A549 treated with AZD9567 at 1 μM for 4 hours (cell line): ENCODE data around the gene USB1. TPM values are rescaled to one million over a fixed set of nuclear protein-coding genes. Genes with fewer than 3 reads are reported as not detected.

Source experiments
- total RNA-seq: library from RNA; stranded (reverse); fragments of 200-300 nt; extraction: Qiagen RNA extraction; gene quantifications from 5 replicates; pipeline ENCODE4 v1.2.3, GENCODE V29; 2022; ENCODE audit not compliant: insufficient read depth

The USB1 gene, protein sequence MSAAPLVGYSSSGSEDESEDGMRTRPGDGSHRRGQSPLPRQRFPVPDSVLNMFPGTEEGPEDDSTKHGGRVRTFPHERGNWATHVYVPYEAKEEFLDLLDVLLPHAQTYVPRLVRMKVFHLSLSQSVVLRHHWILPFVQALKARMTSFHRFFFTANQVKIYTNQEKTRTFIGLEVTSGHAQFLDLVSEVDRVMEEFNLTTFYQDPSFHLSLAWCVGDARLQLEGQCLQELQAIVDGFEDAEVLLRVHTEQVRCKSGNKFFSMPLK
- 75.5 to 161 TPM (median 81.9 TPM) in 5 replicates for total RNA-seq

DNA sequence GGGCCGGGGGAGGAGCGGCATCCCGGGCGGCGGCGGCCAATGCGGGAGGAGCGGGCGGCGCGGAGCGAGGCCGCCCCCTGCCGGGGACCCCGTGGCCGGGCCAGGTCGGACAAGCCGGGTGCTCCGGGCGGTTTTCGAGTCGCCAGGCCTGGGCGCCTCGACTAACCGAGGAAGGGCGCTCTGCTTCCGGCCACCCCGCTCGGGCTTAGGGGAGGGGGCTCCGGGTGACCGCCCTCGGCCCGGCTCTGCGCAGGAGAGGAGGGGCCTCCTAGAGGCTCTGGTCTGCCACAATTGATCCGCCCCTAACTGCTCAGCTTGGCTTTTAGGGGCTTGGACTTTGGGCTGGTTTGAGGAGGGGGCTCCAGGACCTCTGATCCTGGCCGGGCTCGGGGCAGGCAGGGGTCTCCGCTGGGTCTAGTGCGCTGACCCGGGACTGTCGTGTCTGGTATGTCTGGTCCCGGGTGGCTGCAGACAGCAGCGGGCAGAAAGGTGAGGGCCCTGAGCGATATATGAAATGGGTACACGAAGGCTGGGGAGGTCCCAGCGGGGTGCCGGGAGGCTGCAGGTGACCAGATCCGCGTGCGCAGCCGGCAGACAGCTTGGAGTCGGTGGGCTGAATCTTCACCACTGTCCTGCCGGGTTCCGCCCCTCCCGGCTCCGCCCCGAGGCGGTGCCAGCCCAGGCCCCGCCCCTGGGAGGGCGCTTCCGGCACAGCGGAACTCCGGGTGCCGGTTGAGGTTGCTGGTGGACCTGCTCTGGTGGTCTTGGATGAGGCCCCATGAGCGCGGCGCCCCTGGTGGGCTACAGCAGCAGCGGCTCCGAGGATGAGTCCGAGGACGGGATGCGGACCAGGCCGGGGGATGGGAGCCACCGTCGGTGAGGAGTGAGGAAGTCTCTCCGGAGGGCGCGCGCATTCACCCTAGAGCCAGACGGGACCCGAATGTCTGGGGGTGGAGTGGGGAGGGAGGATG is at the start of gene USB1:
TSS of gene USB1 (plus strand) at position 702 of the 971 bp plus-strand sequence. CDS start at position 779, 77 bp downstream.

DNA sequence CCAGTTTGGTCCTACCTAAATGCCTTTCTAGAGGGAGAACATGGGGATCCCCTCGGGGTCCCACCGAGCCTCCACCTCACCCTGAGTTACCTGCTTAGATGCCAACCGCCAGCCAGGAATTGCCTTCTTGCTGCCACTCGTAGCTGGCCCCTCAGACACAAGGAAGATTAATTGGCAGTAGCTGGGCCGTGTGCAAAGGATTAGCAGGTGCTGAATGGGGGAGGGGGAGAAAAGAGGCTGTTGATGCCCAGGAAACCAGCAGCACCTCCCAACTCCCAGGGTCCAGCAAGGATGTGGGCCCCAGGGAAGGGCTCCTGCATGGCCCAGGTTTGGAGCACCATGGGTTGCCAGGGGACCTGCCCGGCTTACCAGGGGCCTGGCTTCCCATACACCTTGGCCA is 30.2 kb upstream of the USB1 start, which contains the start of gene CNGB1:
TSS of gene CNGB1 (minus strand) at position 159 of the 400 bp plus-strand sequence. CDS start 3,842 bp downstream, outside the sequence.

DNA sequence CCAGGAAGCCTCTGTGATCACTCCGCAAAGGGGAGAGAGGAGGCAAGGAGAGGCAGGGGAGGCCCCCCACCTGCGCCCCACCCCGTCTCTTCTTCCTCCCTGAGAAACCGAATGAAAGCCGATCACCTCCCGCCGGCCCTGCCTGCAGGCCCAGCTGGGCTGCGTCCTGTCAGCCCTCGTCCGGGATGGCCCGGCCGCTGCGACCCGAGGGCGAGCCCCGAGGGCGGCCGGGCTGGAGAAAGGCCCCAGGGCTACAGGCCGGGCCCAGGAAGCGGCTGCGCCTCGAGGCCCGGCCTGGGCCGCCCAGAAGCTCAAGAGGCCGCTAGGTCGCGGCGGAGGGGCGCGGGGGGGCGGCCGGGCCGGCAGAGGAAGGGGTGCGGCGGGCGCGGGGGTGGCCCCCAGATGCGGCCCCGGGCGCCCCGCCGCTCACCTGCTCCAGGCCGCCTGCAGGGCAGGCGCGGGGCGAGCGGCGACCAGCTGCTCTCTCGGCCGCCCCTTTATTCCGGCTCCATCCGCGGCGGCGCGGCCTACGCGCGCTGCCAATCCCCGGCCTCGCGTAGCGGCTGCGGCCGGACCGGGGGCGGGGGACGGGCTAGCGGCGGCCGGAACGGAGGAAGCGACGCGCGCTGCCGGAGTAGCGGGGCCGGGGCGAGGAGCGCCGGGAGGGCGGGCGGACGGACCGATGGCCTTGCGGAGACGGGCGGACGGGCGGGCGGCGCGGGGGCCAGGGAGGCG is 1.1 kb upstream of the USB1 start, which contains the start of gene ZNF319:
TSS of gene ZNF319 (minus strand) at position 702 of the 735 bp plus-strand sequence. CDS start 2,407 bp downstream, outside the sequence.

DNA sequence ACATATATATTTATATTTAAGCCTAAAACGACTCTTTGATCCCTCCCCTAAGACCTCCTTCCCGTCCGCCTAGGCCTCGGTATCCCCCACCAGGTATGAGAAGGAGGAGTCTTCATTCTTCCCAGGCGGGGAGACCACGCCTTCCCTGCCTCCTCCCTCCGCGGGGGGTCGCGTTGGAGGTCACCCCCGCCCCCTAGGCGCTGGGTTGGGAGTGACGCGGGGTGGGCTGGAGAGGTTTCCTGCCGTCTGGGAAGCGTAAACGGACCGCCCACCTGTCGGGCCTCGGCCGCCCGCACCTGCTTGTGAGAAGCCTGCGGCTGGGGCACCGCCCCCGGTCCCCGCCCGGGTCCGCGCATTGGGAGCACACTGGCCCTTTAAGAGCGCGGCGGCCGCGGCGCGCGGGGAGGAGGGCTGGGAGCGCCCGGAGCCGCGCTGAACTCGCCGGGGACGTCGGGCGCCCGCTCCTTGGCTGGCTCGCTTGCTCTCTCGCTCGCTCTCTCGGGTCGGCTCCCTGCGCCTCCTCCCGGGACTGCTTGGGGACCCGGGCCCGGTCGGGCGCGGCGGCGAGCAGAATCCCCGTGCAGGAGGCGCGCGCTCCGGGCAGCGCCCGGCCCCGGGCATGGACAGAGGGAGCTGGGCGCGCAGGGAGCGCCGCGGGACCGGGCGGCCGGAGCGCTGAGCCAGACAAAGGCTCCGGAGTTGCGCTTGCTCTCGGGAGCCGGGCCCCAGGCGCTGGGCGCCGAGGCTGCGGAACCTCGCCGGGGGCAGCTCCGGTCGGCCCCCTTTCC is 24.3 kb downstream of the USB1 start, which contains the start of gene MMP15:
TSS of gene MMP15 (plus strand) at position 404 of the 788 bp plus-strand sequence. CDS start 597 bp downstream, outside the sequence.

Other genes starting within 250 kb of the USB1 start
- gene KIFC3, start 198.9 kb upstream of the USB1 start, total RNA-seq, result 92.5 to 142 TPM (median 136 TPM) in 5 replicates
- 0.02 to 0.16 TPM (median 0.12 TPM) in 4 of 5 replicates, not detected in the other for gene CNGB1, start 30.3 kb upstream of the USB1 start, total RNA-seq
- 12.9 to 17.1 TPM (median 13.8 TPM) in 5 replicates for gene ZNF319, start 735 bp upstream of the USB1 start, total RNA-seq
- 22.4 to 40.1 TPM (median 37.5 TPM) in 5 replicates for gene MMP15, start 24.3 kb downstream of the USB1 start, total RNA-seq
- 49.8 to 60.7 TPM (median 58.8 TPM) in 5 replicates for gene CFAP20, start 128.0 kb downstream of the USB1 start, total RNA-seq
- gene CSNK2A2, start 196.7 kb downstream of the USB1 start, total RNA-seq, result 51.2 to 76.0 TPM (median 53.3 TPM) in 5 replicates